ENCODE data around the gene KLK1. TPM values are rescaled to one million over a fixed set of nuclear protein-coding genes. Genes with fewer than 3 reads are reported as not detected.

The KLK1 gene
- total and polyA plus RNA-seq, 9 donors = 0.15 to 0.54 (median 0.28) TPM; not detected in 1

DNA sequence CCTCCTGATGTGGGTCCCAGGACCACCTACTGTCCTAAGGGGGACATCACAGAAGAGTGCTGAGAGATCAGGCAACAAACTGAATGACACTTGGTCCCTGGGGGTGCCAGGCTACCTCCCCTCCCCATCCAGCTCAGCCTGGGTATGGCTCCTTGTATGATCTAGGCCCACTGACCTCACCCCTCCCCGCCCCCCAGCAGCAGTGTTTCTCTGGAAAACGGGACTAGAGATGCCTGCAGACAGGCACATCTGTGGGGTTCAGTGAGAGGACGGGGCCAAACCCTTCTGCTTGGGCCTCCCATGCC is 24.1 kb downstream of the KLK1 start:
- peaks cover 59% of the 10 kb centered on the region for H3K36me3 ChIP-seq (ENCODE audit: control insufficient read depth, insufficient read depth, low read length)
- no peak for DNase-seq

DNA sequence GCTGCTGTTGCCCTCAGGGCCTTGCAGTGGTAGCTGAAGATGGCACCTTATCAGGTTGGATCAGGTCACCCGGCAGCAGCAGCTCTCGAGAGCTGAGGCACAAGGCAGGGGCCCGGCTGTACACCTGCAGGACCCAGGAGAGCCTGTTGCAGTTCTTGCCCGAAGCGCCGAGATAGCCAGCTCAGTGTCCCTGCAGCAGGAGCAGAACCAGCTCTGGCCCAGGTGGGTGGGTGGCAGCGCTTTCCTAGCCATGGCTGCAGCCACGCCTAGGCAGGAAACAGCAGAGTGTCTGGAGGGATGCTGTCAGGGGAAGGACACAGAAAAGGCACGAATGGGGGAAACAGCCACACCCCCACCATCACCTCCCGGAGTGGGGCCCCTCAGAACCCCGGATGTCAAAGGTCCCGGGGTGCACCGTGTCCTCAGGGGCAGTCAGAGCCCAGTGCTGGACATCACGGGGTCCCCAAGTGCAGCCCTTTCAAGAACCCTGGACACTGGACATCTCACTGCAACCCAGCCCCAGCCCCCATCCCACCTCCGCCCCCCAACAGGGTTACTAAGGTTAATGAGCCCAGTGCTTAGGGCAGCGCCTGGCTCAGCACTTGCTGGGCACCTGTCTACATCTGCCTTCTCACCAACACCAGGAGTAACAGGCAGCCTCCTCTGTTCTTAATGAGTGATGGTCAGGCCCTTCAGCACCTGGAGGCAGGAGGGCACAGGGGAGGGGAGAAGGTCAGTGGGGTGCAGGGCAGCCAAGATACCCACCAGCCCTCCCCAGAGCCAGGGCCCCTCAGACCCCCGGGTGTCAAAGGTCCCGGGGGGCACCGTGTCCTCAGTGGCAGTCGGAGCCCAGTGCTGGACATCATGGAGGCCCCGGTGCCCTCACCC is 24.7 kb downstream of the KLK1 start:
- Histone ChIP-seq H3K4me3 (ENCODE audit: low read length) (no peak overlapping the region), H3K27ac (ENCODE audit: low read length) (no peak overlapping the region), H3K9me3 (replicated peaks; ENCODE audit: control insufficient read depth, low read depth, low read length) (no peaks in the 10 kb centered on the region), H3K36me3 (ENCODE audit: control insufficient read depth, insufficient read depth, low read length) (peaks cover 59% of the 10 kb centered on the region), H3K4me1 (ENCODE audit: control insufficient read depth, insufficient read depth, low read length) (peaks cover 17% of the 10 kb centered on the region), H3K27me3 (ENCODE audit: control insufficient read depth, insufficient read depth, low read length) (no peaks in the 10 kb centered on the region)
- 86% methylated on average over 18 of the region's 21 CpGs for WGBS (ENCODE audit: insufficient coverage)
- no peak for DNase-seq

More for the DNA sequence above, 24.1 kb downstream of the KLK1 start:
- H3K9me3 ChIP-seq (replicated peaks; ENCODE audit: control insufficient read depth, low read depth, low read length) = no peaks in the 10 kb centered on the region
- no peaks in the 10 kb centered on the region for H3K27me3 ChIP-seq (ENCODE audit: control insufficient read depth, insufficient read depth, low read length)
- no peak overlapping the region for H3K27ac ChIP-seq (ENCODE audit: low read length)
- peaks cover 17% of the 10 kb centered on the region for H3K4me1 ChIP-seq (ENCODE audit: control insufficient read depth, insufficient read depth, low read length)
- WGBS (ENCODE audit: insufficient coverage) = 77% methylated on average over 3 of the region's 3 CpGs
- H3K4me3 ChIP-seq (ENCODE audit: low read length) = no peak overlapping the region

DNA sequence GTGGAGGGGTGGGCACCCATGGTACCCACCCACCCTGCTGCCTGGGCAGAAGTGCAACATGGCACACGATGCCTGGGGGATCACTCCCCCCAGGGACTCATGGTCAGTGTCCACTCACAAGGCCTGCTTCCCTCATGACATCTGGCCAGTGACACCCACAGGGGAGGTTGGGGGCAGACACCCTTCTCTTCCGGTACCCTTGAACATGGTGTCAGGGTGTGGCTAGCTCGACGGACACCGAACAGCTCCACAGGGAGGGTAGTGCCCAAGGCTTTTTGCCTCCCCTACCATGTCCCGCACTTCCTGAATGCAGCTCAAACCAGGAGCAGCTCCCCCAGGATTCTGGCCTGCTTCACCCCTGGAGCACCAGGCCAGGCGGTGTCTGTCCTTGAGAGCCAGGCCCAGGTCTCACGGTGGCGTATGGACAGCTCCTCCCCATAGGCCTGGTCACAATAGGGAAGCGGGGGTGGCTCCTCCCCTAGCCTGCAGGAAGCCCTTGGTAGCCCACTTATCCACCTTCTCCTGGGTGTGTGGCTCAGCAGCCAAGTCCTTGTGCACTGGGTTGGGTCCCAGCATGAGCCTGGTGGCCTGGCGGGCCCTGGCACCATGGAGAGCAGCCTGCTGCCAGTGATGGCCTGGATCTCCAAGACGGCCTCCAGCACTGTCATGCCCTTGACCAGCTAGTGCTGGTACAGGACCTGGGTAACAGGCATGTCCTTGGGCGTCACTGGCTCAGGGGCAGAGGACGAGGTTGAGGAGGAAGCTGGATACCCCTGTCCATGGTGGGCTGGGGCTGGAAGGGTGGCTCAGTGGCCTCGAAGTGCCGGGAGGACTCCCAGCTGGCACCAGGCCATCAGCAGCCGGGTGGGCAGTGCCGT is 25.6 kb downstream of the KLK1 start:
- no peaks in the 10 kb centered on the region for H3K9me3 ChIP-seq (replicated peaks; ENCODE audit: control insufficient read depth, low read depth, low read length)
- H3K27me3 ChIP-seq (ENCODE audit: control insufficient read depth, insufficient read depth, low read length) = no peaks in the 10 kb centered on the region
- 80% methylated on average over 15 of the region's 18 CpGs for WGBS (ENCODE audit: insufficient coverage)
- no peak overlapping the region for H3K27ac ChIP-seq (ENCODE audit: low read length)
- H3K4me3 ChIP-seq (ENCODE audit: low read length) = no peak overlapping the region
- DNase-seq = no peak
- H3K4me1 ChIP-seq (ENCODE audit: control insufficient read depth, insufficient read depth, low read length) = peaks cover 10% of the 10 kb centered on the region
- H3K36me3 ChIP-seq (ENCODE audit: control insufficient read depth, insufficient read depth, low read length) = peaks cover 59% of the 10 kb centered on the region

DNA sequence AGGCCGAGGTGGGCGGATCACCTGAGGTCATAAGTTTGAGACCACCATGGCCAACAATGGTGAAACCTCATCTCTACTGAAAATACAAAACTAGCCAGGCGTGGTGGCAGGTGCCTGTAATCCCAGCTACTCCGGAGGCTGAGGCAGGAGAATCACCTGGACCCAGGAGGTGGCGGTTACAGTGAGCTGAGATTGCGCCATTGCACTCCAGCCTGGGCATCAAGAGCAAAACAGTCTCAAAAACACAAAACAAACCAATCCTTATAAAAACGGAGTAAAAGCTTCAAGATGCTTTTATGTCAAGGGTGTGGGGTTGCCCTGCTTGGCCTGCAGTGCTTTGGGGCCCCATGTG is 26.2 kb downstream of the KLK1 start:
- peaks cover 4% of the 10 kb centered on the region for H3K4me1 ChIP-seq (ENCODE audit: control insufficient read depth, insufficient read depth, low read length)
- no peaks in the 10 kb centered on the region for H3K27me3 ChIP-seq (ENCODE audit: control insufficient read depth, insufficient read depth, low read length)
- H3K4me3 ChIP-seq (ENCODE audit: low read length) = no peak overlapping the region
- H3K9me3 ChIP-seq (replicated peaks; ENCODE audit: control insufficient read depth, low read depth, low read length) = no peaks in the 10 kb centered on the region
- no peak overlapping the region for H3K27ac ChIP-seq (ENCODE audit: low read length)
- 98% methylated on average over 4 of the region's 7 CpGs for WGBS (ENCODE audit: insufficient coverage)
- DNase-seq = no peak
- peaks cover 59% of the 10 kb centered on the region for H3K36me3 ChIP-seq (ENCODE audit: control insufficient read depth, insufficient read depth, low read length)

DNA sequence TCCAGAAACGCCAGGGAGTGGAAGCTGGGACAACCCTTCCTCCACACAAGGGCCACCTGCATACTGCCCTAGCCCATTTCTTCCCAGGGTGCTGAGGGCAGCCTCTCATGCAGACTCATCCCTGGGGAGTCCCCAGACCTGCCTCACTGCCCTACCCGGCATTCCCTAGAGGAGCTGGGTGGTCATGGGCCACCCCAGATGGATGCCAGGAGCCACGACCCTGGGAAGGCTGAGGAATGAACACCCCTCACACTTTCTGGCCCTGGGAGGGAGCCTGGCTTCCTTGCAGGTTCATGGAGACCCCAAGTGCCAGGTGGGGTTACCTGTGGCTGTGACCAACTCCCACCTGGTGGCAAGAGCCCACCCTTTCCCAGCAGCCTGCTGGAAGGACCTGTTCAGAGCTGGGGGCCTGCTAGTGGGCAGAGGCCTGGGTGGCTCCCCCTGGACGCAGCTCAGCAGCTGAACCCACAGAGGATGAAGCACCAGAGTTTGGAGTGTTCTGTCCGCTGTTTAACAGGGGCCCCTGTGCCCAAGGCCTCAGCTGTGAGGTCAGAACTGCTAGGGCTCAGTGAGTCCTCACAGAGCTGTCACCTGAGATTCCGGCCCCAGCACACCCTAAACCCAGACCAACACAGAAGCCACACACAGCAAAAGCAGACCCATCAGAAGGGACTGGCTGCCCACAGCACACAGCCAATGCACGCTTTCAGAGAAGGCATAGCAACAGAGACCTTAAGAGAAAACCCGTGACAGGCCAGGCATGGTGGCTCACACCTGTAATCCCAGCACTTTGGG is 26.8 kb downstream of the KLK1 start:
- no peak for DNase-seq
- no peak overlapping the region for H3K4me3 ChIP-seq (ENCODE audit: low read length)
- H3K27me3 ChIP-seq (ENCODE audit: control insufficient read depth, insufficient read depth, low read length) = no peaks in the 10 kb centered on the region
- whole genome bisulfite sequencing (ENCODE audit: insufficient coverage) = 99% methylated on average over 6 of the region's 8 CpGs
- no peaks in the 10 kb centered on the region for H3K9me3 ChIP-seq (replicated peaks; ENCODE audit: control insufficient read depth, low read depth, low read length)
- H3K27ac ChIP-seq (ENCODE audit: low read length) = no peak overlapping the region
- peaks cover 54% of the 10 kb centered on the region for H3K36me3 ChIP-seq (ENCODE audit: control insufficient read depth, insufficient read depth, low read length)
- H3K4me1 ChIP-seq (ENCODE audit: control insufficient read depth, insufficient read depth, low read length) = no peaks in the 10 kb centered on the region

DNA sequence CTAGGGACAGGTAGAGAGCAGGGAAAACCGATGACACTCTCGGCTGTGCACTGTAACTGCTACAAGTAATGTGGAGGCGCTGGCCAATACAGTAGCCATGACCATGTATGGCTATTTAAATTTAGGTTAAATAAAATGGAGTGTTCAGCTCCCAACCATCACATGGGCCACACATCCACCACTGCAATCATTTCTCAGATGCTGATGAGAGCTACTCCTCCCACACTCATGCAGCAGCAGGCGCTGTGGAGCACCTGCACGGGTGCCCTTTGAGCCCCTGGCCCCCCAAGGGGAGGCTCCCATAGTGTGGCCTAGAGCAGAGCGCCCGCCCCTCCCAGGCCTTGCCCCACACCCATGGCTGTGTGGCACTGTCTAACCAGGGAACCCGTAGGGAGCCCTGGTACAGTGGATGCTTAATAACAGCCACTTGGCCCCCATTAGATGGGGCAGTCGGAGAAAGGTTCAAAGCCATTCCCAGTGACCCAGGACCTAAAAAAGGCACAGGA is 27.4 kb downstream of the KLK1 start:
- Histone ChIP-seq H3K4me1 (ENCODE audit: control insufficient read depth, insufficient read depth, low read length) (no peaks in the 10 kb centered on the region), H3K36me3 (ENCODE audit: control insufficient read depth, insufficient read depth, low read length) (peaks cover 51% of the 10 kb centered on the region), H3K27ac (ENCODE audit: low read length) (no peak overlapping the region), H3K4me3 (ENCODE audit: low read length) (no peak overlapping the region), H3K27me3 (ENCODE audit: control insufficient read depth, insufficient read depth, low read length) (no peaks in the 10 kb centered on the region), H3K9me3 (replicated peaks; ENCODE audit: control insufficient read depth, low read depth, low read length) (no peaks in the 10 kb centered on the region)
- WGBS (ENCODE audit: insufficient coverage) = 88% methylated on average over 6 of the region's 9 CpGs
- DNase-seq = no peak

DNA sequence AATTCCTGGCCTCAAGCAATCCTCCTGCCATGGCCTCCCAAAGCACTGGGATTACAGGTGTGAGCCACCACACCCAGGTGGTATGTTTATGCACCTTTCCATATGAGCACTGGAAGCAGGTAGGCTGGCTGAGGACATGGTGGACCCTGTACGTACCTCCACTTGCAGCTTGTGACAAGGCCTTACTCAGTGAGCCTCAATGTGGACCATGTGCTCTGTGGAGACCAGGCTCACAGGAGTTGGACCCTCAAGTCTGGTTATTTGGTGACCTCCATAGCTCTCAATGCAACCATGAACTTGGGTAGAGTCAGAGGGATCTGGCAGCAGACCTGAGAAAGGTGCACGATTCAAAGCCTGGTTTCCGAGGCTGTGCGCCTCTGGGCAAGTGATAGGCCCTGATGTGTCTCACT is 27.9 kb downstream of the KLK1 start:
- no peak overlapping the region for H3K4me3 ChIP-seq (ENCODE audit: low read length)
- no peaks in the 10 kb centered on the region for H3K4me1 ChIP-seq (ENCODE audit: control insufficient read depth, insufficient read depth, low read length)
- no peaks in the 10 kb centered on the region for H3K27me3 ChIP-seq (ENCODE audit: control insufficient read depth, insufficient read depth, low read length)
- no peak overlapping the region for H3K27ac ChIP-seq (ENCODE audit: low read length)
- DNase-seq = no peak
- 100% methylated on average over 1 of the region's 4 CpGs for WGBS (ENCODE audit: insufficient coverage)
- H3K36me3 ChIP-seq (ENCODE audit: control insufficient read depth, insufficient read depth, low read length) = peaks cover 47% of the 10 kb centered on the region
- H3K9me3 ChIP-seq (replicated peaks; ENCODE audit: control insufficient read depth, low read depth, low read length) = no peaks in the 10 kb centered on the region

DNA sequence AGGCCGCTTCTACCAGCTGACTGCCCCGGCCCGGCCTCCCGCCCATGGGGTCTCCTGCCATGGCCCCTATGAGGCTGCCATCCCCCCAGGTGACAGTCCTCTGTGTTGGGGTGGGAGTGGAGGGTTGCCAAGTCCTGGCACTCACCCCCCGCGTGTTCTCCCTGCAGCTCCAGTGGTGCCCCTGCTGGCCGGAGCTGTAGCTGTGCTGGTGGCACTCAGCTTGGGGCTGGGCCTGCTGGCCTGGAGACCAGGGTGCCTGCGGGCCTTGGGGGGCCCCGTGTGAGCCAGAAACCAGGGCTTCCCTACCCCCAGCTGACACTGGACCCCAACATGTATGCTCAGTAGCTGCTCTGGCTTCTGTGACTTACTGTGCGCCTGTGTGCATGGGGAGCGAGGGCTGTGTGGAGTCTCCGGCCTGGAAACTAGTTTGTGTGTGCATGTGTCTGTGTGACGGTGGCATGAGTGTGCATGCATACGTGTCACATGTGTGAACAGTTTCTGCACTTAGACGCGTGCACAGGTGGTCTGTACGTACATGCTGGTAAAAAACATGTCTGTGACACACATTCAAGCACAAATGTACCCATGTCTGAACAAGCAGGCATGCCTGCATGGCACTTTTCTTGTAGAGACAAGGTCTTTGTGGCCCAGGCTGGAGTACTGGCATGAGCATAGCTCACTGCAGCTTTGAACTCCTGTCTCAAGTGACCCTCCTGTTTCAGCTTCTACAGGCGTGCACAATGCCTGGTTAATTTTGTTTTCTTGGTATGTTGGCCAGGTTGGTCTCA is 28.5 kb downstream of the KLK1 start:
- 50% methylated on average over 14 of the region's 18 CpGs for WGBS (ENCODE audit: insufficient coverage)
- Histone ChIP-seq H3K4me3 (ENCODE audit: low read length) (no peak overlapping the region), H3K9me3 (replicated peaks; ENCODE audit: control insufficient read depth, low read depth, low read length) (no peaks in the 10 kb centered on the region), H3K36me3 (ENCODE audit: control insufficient read depth, insufficient read depth, low read length) (peaks cover 44% of the 10 kb centered on the region), H3K27me3 (ENCODE audit: control insufficient read depth, insufficient read depth, low read length) (no peaks in the 10 kb centered on the region), H3K27ac (ENCODE audit: low read length) (no peak overlapping the region), H3K4me1 (ENCODE audit: control insufficient read depth, insufficient read depth, low read length) (no peaks in the 10 kb centered on the region)
- DNase-seq = no peak

DNA sequence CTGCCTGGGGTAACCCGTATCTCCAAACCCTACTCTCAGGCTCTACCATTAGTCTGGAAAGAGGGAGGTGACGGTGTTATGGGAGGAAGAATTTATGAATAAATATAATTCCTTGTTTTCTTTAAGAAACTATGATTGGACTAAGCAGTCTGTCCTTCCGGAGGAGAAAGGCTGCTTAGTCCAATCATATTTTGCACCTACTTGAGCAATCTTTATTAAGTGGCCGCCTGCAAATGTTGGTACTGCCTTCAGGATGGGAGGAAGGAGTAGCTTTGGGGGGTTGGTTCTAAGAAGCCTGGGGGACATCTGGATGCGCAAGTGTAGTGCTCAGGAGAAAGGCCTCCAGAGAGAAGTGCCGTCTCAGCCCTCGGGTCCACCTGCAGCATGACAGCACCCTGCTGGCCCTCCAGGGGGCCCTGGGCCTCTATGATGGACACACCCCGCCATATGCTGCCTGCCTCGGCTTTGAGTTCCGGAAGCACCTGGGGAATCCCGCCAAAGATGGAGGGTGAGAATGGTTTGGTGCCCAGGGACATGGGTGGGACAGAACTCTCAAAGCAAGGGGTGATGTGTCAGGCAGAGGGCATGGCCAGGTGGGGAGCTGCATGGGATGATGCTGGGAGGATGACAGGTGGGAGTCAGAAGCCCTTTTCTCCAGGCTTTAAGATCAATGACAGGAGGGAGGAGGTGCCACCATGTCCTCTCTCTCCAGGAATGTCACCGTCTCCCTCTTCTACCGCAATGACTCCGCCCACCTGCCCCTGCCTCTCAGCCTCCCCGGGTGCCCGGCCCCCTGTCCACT is 29.3 kb downstream of the KLK1 start:
- WGBS (ENCODE audit: insufficient coverage) = 19% methylated on average over 12 of the region's 16 CpGs
- H3K4me3 ChIP-seq (ENCODE audit: low read length) = no peak overlapping the region
- no peaks in the 10 kb centered on the region for H3K4me1 ChIP-seq (ENCODE audit: control insufficient read depth, insufficient read depth, low read length)
- H3K9me3 ChIP-seq (replicated peaks; ENCODE audit: control insufficient read depth, low read depth, low read length) = no peaks in the 10 kb centered on the region
- H3K27ac ChIP-seq (ENCODE audit: low read length) = no peak overlapping the region
- H3K27me3 ChIP-seq (ENCODE audit: control insufficient read depth, insufficient read depth, low read length) = no peaks in the 10 kb centered on the region
- DNase-seq = no peak
- H3K36me3 ChIP-seq (ENCODE audit: control insufficient read depth, insufficient read depth, low read length) = peaks cover 36% of the 10 kb centered on the region

All from muscle of leg (tissue), 11 donors.